GM12874 (cell line): ENCODE data around the gene TMEM200A.

Experiments used
- CTCF ChIP-seq: IDR thresholded peaks from 2 replicates; pipeline ENCODE4 v1.5.1; 2011; ENCODE audit warnings: low read depth, mild to moderate bottlenecking, control low read depth, low read length, moderate library complexity; ENCODE audit not compliant: insufficient read depth

The TMEM200A gene

GRCh38 chr6:130368576-130368975, 2.8 kb downstream of the TMEM200A start:
- TF ChIP-seq CTCF: no peak

- TF ChIP-seq CTCF: no peak
These were observed 4.0 kb downstream of the TMEM200A start for GRCh38 chr6:130369831-130370230.

GRCh38 chr6:130371921-130372420, 6.2 kb downstream of the TMEM200A start:
- TF ChIP-seq CTCF: no peak

- TF ChIP-seq CTCF: no peak
These were observed 7.0 kb downstream of the TMEM200A start for GRCh38 chr6:130372786-130373185.

GRCh38 chr6:130373992-130374391, 8.2 kb downstream of the TMEM200A start:
- no peak for TF ChIP-seq CTCF

- TF ChIP-seq CTCF: no peak
These were observed 11.1 kb downstream of the TMEM200A start for GRCh38 chr6:130376936-130377335.

- no peak for TF ChIP-seq CTCF
These were observed 11.6 kb downstream of the TMEM200A start for GRCh38 chr6:130377371-130377770.
